Measurements from ENCODE around the gene CLDND2. TPM values are rescaled to one million over a fixed set of nuclear protein-coding genes. Genes with fewer than 3 reads are reported as not detected.

The CLDND2 gene
- total RNA-seq, 1 donor from 2014 or later: 1.9 TPM

GRCh38 chr19:51375504-51376221 is 6.9 kb upstream of the CLDND2 start:
- no peaks in the 10 kb centered on the region for H3K4me1 ChIP-seq
- no peaks in the 10 kb centered on the region for H3K27me3 ChIP-seq (ENCODE audit: low read depth)
- H3K36me3 ChIP-seq: no peaks in the 10 kb centered on the region
- ATAC-seq: no peak
- no peak overlapping the region for H3K4me3 ChIP-seq
- intact Hi-C loops (cut with DNase I): no loop called here
- H3K9me3 ChIP-seq: no peaks in the 10 kb centered on the region
- no peak overlapping the region for H3K27ac ChIP-seq
- TF ChIP-seq CTCF (IDR thresholded peaks at IDR 0.05): no peak
- no peak for DNase-seq

GRCh38 chr19:51372649-51373504 is 4.1 kb upstream of the CLDND2 start, which contains the start of gene NKG7:
TSS of gene NKG7 (minus strand) at chr19:51372654. CDS start at chr19:51372535, 119 bp downstream.
- ATAC-seq: peak; percentile 17 to 26
- no peak for DNase-seq
- no peak for TF ChIP-seq CTCF (IDR thresholded peaks at IDR 0.05)
- Histone ChIP-seq H3K9me3 (no peaks in the 10 kb centered on the region), H3K4me3 (peak within 1 kb of the TSS; percentile 30), H3K27ac (peak within 1 kb of the TSS; percentile 64), H3K36me3 (no peaks in the 10 kb centered on the region), H3K4me1 (peaks cover 6% of the 10 kb centered on the region), H3K27me3 (ENCODE audit: low read depth) (no peaks in the 10 kb centered on the region)
- intact Hi-C loops (cut with DNase I): no loop called here

GRCh38 chr19:51372021-51372648 is 3.3 kb upstream of the CLDND2 start:
- H3K4me3 ChIP-seq: peak overlapping the region; percentile 30
- H3K36me3 ChIP-seq: no peaks in the 10 kb centered on the region
- intact Hi-C loops (cut with DNase I): no loop called here
- peak overlapping the region; percentile 64 for H3K27ac ChIP-seq
- H3K4me1 ChIP-seq: peaks cover 6% of the 10 kb centered on the region
- no peak for TF ChIP-seq CTCF (IDR thresholded peaks at IDR 0.05)
- no peaks in the 10 kb centered on the region for H3K9me3 ChIP-seq
- ATAC-seq (no peak), DNase-seq (no peak)
- H3K27me3 ChIP-seq (ENCODE audit: low read depth): no peaks in the 10 kb centered on the region

GRCh38 chr19:51371186-51371690 is 2.4 kb upstream of the CLDND2 start:
- ATAC-seq: no peak
- Histone ChIP-seq H3K27me3 (ENCODE audit: low read depth) (no peaks in the 10 kb centered on the region), H3K36me3 (no peaks in the 10 kb centered on the region), H3K9me3 (no peaks in the 10 kb centered on the region), H3K27ac (no peak overlapping the region), H3K4me3 (peak overlapping the region; percentile 30), H3K4me1 (peaks cover 6% of the 10 kb centered on the region)
- intact Hi-C loops (cut with DNase I): no loop called here
- no peak for TF ChIP-seq CTCF (IDR thresholded peaks at IDR 0.05)
- DNase-seq: no peak

GRCh38 chr19:51370230-51370629 is 1.4 kb upstream of the CLDND2 start:
- Histone ChIP-seq H3K9me3 (no peaks in the 10 kb centered on the region), H3K4me1 (peaks cover 13% of the 10 kb centered on the region), H3K4me3 (no peak overlapping the region), H3K27ac (no peak overlapping the region), H3K36me3 (no peaks in the 10 kb centered on the region), H3K27me3 (ENCODE audit: low read depth) (no peaks in the 10 kb centered on the region)
- TF ChIP-seq CTCF (IDR thresholded peaks at IDR 0.05): no peak
- DNase-seq (no peak), ATAC-seq (no peak)
- intact Hi-C loops (cut with DNase I): no loop called here
